Lower leg skin (tissue), 4 donors: ENCODE measurements around the gene C1QTNF4. TPM values are rescaled to one million over a fixed set of nuclear protein-coding genes. Genes with fewer than 3 reads are reported as not detected.

ENCODE experiments used
- DNase-seq, 2 donors: peaks; one replicate each; pipeline ENCODE4 v3.0.0-alpha.2; 2019; ENCODE audit warnings: low spot score in 2 of 2
- H3K4me3 ChIP-seq: fragments of 200-600 bp; sonication (generic); 2 replicates; pipeline ENCODE4 v1.5.1; 2017; ENCODE audit warnings: mild to moderate bottlenecking, low read depth; ENCODE audit not compliant: poor library complexity, severe bottlenecking
- CTCF ChIP-seq, 3 donors: fragments of 450-650 bp; IDR thresholded peaks; one replicate each; pipeline ENCODE4 v1.5.1; 2016; ENCODE audit warnings: antibody characterized with exemption in 3 of 3, mild to moderate bottlenecking in 3 of 3, moderate library complexity in 2 of 3
- POLR2A ChIP-seq, 2 donors: fragments of 450-650 bp; IDR thresholded peaks; one replicate each; pipeline ENCODE4 v1.6.1; 2016 to 2017; ENCODE audit warnings: antibody characterized with exemption in 2 of 2, mild to moderate bottlenecking in 1 of 2, moderate library complexity in 1 of 2
- WGBS, 2 donors: methylation state at CpG; one replicate each; pipeline ENCODE4 v1.1.5; 2018; 5-methylcytosine and 5-hydroxymethylcytosine counted together
- intact Hi-C: fragments of 100-400 bp; cut with DNase I; formaldehyde crosslinking; loops from one replicate; pipeline ENCODE4 v1.15.0; 2023; ENCODE audit warnings: low total_unique reads
- total RNA-seq, 4 donors: library from RNA; depleted of rRNA; stranded (reverse); fragments of >200 nt; gene quantifications; one replicate each; pipeline ENCODE4 v1.1.0, GENCODE V29; 2016

C1QTNF4 gene
- total RNA-seq, 4 donors from 2014 or later, result 0.30 to 3.5 (median 1.3) TPM

- WGBS, 2 donors, result 34 to 48% methylated on average over 13 of the region's 13 CpGs
- TF ChIP-seq POLR2A (IDR thresholded peaks at IDR 0.05) (no peak), CTCF (IDR thresholded peaks at IDR 0.05) (no peak)
- H3K4me3 ChIP-seq, result no peak overlapping the region
- DNase-seq, result no peak
- intact Hi-C loops, result no loop called here
These were observed 16.7 kb downstream of the C1QTNF4 start for GRCh38 chr11:47577460-47578041.

DNA sequence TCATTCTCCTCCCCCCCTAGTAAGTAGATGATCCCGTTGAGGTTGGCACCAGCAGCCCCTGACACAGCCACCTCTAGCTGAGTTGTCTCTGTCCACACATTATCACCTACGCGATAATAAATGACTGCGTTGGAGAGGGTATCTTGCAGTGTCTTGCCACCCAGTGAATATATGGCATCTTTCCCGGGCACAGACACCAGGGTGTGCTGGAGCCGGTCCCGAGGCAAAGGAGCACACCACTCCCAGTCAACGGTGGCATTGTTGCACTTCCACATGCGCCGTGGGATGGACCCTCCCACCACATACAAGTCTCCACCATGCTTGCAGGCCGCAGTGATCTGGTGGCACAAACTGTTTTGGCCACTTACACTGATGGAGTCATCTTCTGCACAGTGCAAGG, 20.9 kb downstream of the C1QTNF4 start:
- DNase-seq, result no peak
- 61 to 73% methylated on average over 8 to 11 of the region's 11 CpGs for WGBS, 2 donors
- no peak for TF ChIP-seq POLR2A (IDR thresholded peaks at IDR 0.05)
- no peak for TF ChIP-seq CTCF (IDR thresholded peaks at IDR 0.05)
- intact Hi-C loops, result no loop called here
- no peak overlapping the region for H3K4me3 ChIP-seq

GRCh38 chr11:47572715-47573255, 21.4 kb downstream of the C1QTNF4 start:
- TF ChIP-seq POLR2A (IDR thresholded peaks at IDR 0.05), result no peak
- TF ChIP-seq CTCF (IDR thresholded peaks at IDR 0.05), result no peak
- DNase-seq, result no peak
- intact Hi-C loops, result no loop called here
- 34 to 43% methylated on average over 5 to 8 of the region's 8 CpGs for WGBS, 2 donors
- no peak overlapping the region for H3K4me3 ChIP-seq

- no peak overlapping the region for H3K4me3 ChIP-seq
- intact Hi-C loops, result no loop called here
- TF ChIP-seq POLR2A (IDR thresholded peaks at IDR 0.05), result no peak
- TF ChIP-seq CTCF (IDR thresholded peaks at IDR 0.05), result no peak
- no peak for DNase-seq
- 69 to 71% methylated on average over 1 of the region's 1 CpG for WGBS, 2 donors
These were observed 22.3 kb downstream of the C1QTNF4 start for GRCh38 chr11:47571895-47572294.

DNA sequence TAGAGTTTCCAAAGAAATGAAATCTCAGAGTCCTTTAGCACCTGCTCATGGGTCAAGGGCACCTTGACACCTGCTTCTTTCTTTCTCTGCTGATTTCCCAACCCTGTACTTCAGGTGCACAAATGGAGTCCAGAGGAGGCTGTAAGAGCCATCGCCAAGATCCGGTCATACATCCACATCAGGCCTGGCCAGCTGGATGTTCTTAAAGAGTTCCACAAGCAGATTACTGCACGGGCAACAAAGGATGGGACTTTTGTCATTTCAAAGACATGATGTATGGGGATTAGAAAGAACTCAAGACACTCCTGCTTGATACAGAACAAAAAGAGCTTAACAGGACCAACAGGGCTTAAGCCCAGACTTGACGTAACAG, 22.9 kb downstream of the C1QTNF4 start:
- intact Hi-C loops, result no loop called here
- TF ChIP-seq POLR2A (IDR thresholded peaks at IDR 0.05), result no peak
- no peak for TF ChIP-seq CTCF (IDR thresholded peaks at IDR 0.05)
- WGBS, 2 donors, result 79 to 82% methylated on average over 4 of the region's 4 CpGs
- DNase-seq, result no peak
- no peak overlapping the region for H3K4me3 ChIP-seq
